ENCODE results near the gene PDE6A.
"Not testable (repeated sequence)": the region's sequence is repeated elsewhere in the genome, so short reads cannot be mapped to it uniquely, and the experiment has no call there.

The PDE6A gene

DNA sequence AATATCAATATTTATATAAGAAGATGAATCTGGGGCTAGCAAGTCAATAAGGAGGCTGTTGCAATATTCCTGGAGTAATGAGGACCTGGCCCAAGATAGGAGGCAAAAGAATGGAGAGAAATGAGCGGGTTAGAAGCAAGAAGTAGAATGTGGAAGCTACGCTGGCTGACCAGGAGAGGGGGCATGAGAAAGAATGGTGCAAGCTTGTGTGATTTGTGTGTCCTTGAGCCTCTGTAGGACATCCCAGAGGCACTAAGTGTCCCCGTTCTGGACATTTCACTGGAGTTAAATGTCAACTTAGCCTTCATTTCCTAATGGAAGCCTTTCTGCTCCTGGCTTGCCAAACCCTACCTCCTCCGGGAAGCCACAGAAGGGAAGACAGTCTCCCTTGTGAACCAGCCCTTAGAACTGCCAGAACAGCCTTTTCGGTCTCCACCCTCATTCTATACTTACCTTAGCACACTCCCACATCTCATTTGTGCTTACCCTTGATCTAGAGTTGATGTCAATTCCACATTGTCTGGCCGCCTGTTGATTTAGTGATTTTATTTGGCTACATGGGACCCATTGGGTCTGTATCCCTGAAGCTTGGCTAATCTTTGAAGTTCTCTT lies 6.7 kb upstream of the PDE6A start:
- DNase-seq: no peak

GRCh38 chr5:149948993-149949392 lies 4.4 kb upstream of the PDE6A start:
- DNase-seq: no peak

DNA sequence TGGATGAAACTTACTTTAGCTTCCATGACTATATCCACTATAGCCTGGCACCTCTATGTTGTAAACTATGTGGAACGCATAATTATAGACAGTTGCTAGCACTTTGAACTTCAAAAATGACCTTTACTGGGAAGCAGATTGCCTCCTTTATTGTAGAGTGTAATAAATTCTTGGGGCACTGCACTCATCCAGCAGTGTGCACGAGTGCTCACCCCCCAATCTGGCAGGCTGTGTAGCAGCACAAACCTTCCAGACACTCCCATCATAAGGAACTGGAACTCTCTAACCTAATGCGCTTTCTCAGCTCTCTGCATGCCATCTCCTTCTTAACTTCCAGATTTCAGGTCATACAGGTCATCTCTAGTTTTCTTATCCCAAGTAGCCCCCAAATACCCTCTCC lies 1.5 kb upstream of the PDE6A start:
- no peak for DNase-seq

DNA sequence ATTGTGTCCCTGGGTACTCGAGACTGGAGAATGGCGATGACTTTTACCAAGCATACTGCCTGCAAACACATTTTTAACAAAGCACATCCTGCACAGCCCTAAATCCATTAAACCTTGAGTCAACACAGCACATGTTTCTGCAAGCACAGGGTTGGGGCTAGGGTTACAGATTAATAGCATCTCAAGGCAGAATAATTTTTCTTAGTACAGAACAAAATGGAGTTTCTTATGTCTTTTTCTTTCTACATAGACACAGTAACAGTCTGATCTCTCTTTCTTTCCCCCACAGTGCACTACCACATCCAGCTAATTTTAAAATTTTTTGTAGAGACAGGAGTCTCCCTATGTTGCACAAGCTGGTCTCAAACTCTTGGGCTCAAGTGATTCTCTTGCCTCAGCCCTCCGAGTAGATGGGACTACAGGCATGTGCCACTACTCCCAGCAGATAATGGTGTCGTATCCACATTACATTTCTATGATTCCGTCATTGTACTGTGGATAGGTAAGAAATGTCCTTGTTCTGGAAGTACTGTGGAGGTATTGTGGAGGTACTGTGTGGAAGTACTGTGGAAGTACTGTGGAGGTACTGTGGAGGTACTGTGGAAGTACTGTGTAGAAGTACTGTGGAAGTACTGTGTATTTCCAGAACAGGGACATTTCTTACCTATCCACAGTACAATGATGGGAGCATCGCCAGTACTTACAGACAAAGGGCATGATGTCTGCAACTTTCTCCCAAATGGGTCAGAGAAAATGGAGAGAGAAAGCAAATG lies 1.2 kb downstream of the PDE6A start:
- not testable (repeated sequence) for DNase-seq

DNA sequence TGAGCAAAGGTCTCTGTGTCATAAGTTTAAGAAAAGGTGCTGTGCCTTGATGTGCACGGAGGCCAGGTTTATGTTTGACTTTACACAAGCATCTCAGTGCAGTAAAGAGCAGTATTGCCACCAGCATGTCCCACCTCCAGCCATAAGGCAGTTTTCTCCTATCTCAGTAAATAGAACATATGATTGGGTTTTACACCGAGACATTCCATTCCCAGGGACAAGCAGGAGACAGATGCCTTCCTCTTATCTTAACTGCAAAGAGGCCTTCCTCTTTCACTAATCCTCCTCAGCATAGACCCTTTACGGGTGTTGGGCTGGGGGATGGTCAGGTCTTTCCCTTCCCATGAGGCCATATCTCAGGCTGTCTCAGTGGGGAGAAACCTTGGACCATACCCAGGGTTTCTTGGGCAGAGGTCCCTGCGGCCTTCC lies 1.8 kb downstream of the PDE6A start:
- DNase-seq: not testable (repeated sequence)

GRCh38 chr5:149942199-149942598 lies 2.4 kb downstream of the PDE6A start:
- no peak for DNase-seq

DNA sequence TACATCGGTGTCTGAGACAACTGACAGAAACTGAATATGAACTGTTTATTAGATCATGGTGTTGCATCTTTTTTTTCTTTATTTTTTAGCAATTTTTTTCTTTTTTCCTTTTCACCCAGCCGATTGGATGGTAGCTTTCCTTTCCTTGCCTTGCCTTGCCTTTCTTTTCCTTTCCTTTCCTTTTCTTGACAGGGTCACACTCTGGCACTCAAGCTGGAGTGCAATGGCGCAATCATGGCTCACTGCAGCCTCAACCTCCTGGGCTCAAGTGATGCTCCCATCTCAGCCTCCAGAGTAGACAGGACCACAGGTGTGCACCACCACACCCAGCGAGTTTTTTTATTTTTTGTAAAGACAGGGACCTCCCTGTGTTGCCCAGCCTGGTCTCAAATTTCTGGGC lies 2.8 kb downstream of the PDE6A start:
- DNase-seq: no peak

DNA sequence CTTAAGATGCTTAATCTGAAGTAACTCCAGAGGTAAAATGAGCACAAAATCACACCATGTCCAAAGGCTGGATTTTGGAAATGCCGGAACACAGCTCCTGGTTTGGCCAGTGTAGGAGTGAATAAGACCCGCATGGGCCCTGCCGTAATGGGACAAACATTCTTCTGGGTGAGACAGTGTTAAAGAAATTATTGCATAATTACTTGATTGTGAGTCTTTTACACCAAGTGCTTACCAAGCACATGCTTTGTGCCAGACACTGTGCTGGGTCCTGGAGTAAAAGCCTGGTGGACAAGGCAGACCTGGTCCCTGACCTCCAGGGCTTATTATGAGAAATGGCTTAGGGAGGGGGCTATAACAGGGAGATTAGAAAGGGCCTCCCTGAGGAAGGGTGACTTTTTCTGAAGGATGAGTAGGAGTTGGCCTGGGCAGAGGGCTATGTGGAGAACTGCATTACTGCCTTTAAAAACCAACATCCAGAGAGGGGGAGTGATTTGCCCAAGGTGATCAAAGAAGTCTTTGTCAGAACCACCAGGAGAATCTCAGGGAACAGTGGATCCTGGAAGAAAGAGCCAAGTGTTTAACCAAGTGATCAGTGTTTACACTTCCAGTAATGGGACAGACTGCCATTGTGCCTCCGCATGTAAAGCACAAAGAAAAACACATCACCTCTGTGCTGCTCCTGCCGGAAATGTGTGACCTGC lies 3.5 kb downstream of the PDE6A start:
- DNase-seq: no peak

DNA sequence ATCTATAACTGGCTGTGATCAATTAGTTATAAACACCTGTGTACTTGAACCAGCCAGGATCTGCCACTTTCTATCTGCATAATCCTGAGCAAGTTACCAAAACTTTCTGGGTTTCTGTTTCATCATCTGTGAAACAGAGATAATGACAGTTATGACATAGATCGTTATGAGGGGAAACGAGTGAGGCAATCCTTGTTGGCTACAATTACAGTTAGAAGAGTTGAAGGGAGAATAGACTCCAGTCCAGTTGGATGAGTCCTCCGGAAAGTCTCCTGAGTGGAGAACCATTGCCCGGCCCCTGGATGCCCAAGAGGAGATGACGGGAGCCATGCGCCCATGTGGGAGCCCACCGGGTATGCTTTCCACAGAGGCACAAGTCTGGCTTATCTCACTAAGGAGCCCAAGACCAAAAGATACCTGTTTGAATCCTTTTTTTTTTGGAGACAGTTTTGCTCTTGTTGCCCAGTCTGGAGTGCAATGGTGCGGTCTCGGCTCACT lies 4.5 kb downstream of the PDE6A start:
- no peak for DNase-seq

DNA sequence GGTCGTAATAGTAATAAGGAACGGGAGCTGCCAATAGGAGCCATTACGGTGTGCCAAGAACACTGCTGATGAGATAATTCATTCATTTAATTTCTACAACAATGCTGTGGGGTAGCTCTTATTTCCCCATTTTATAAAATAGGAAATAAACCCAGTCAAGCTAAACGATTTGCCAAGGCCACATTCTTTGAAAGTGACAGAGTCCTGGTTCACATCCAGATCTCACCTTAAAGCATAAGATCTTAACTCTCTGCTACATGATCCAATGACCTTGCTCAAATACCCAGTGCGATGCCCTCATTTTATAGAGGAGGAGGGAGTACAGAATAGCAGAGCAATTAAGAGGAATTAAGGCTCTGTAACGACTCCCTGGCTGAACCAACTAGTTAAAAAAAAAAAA lies 5.0 kb downstream of the PDE6A start:
- no peak for DNase-seq

DNA sequence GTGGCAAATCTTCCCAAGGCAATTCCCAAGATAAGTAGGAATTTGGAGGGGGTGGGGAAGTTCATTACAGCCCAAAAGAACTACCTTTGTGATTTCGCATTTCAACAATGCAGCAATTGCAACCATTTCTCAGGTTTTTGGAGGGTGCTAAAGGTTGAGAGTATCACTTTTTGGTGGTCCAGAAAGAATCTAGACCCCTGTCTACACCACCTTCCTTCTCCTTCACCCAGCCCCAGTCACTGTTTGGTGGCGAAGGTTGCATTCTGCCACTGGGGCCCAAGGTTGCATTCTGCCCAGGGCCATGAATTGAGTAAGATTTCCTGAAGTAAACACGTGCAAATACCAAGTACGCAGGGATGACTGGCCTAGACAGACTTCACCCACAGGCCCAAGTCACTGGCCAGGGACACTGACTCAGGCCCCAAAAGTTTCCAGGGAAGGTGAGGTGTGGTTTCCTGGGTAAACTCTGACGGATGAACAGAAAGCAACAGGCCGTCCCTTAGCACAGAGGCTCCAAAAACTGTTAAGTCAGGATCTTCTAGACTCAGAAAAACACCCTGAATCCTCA lies 5.7 kb downstream of the PDE6A start:
- DNase-seq: no peak

GRCh38 chr5:149938279-149938678 lies 6.3 kb downstream of the PDE6A start:
- DNase-seq: no peak

DNA sequence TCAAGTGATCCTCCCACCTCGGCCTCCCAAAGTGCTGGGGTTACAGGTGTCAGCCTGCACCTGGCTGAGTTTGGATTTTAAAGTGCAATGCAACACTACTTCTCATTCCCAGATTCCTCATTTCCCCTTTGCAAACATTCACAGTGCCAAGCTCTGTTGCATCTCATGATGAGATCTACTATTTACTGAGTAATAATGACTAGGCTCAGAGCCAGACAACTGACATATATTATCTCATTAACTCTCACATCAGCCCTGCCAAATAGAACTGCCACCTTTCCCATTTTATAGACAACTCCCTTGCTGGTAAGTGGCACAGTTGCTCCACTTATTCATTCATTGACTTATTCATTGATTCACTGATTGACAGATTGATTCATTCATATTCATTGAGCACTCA lies 7.0 kb downstream of the PDE6A start:
- DNase-seq: no peak

DNA sequence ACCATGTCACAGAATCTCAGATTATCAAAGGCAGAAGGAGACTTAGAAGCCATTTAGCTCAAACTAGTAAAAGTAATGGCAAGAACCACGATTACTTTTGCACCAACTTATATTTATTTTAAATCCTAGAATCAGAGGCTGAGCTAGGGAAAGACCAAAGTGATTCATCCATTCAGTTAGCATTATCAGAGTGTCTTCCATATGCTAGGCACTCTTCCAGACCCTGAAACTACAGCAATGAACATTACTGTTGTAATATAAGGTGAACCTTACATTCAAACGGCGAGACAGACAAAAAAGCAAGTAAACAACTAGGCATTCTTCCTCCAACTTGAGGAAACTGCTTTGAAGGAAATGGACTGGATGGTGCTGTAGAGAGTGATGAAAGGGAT lies 7.9 kb downstream of the PDE6A start:
- no peak for DNase-seq

- no peak for DNase-seq
Measured at GRCh38 chr5:149936044-149936699, 8.4 kb downstream of the PDE6A start.

GRCh38 chr5:149935431-149935901 lies 9.1 kb downstream of the PDE6A start:
- DNase-seq: peak; percentile 39

DNA sequence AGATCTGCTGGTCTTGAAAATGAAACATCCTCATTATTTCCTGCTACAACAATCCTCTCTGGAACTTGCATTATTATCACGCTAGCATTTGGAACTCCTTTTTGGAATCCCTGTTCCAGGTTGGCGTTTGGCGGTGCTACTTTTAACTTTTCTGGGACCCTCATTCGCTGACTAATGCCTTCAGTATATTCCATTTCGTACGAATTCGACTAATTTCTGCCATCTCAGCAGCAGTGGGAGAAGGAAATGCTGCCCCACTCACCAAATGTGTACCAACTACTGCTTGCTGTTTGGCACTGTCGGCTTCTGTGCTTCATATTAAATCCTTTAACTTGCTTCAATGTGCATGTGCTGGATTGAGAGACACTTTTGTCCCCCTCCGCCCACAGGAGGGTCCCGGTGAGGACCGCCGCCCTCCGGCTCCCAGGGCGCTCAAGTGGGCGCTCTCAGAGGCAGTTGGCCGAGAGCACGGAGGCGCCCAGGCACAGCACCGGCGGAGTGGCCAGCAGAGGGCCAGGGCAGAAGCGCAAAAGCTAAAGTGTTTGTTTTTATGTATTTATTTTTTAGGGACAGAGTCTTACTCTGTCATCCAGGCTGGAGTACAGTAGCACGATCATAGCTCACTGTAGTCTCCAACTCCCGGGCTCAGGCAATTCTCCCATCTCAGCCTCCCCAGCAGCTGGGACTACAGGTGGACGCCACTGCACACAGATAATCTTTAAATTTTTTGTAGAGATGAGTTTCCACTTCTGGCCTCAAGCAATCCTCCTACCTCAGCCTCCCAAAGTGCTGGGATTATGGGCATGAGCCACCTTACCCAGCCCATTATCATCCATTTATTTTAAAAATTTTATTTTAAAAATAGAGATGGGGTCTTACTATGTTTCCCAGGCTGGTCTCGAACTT lies 11.9 kb downstream of the PDE6A start:
- no peak for DNase-seq

GRCh38 chr5:149931992-149932436 lies 12.6 kb downstream of the PDE6A start:
- DNase-seq: no peak

GRCh38 chr5:149930749-149931574 lies 13.6 kb downstream of the PDE6A start:
- no peak for DNase-seq

- no peak for DNase-seq
Measured at GRCh38 chr5:149930043-149930748, 14.4 kb downstream of the PDE6A start.

Measured in left hindlimb (tissue), 1 donor.